GM19240 (cell line): ENCODE results near the gene FHAD1.

Experiments used
- DNase-seq: peaks from one replicate; pipeline ENCODE4 v3.0.0; 2011; ENCODE audit warnings: low spot score; ENCODE audit not compliant: insufficient read length

The FHAD1 gene

DNA sequence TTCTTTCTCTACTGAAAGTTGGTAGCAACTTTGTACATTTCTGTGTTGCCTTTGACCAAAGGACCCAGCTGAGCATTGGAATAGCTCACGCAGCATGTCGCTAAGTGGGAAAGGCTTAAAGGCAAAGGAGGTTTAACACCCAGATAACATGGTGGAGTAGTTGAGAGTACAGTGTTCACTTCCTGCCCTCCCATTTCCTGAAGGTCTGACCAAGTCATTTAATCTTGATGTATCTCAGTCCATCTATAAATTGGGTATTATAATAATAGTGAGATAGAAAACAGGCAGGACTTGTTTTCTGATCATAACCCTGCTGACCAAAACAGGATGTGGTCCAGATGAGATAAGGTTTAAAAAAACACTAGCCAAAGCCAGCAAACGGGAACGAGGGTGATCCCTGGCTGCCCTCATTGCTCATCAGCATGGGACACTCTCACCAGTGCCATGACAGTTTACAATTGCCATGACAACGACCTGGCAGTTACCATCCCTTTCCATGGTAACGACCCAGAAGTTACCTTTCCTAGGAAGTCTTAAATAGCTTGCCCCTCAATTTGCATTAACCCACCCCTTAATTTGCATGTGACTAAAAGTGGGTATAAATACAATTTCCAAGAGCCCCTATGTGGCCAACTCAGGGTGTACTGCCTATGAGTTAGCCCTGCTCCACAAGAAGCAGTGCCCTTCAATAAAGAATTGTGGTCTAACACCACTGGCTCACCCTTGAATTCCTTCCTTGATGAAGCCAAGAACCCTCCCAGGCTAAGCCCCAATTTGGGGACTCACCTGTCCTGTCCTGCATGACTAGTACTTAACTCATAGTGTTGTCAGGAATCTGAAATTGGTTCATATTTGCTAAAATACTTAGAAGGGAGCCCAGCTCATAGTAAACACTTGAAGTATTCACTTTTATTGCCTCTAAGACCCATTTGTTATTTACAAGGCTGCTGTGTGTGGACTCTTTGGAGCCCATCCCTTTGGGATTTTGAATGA lies 28.4 kb upstream of the FHAD1 start:
- DNase-seq: no peak

DNA sequence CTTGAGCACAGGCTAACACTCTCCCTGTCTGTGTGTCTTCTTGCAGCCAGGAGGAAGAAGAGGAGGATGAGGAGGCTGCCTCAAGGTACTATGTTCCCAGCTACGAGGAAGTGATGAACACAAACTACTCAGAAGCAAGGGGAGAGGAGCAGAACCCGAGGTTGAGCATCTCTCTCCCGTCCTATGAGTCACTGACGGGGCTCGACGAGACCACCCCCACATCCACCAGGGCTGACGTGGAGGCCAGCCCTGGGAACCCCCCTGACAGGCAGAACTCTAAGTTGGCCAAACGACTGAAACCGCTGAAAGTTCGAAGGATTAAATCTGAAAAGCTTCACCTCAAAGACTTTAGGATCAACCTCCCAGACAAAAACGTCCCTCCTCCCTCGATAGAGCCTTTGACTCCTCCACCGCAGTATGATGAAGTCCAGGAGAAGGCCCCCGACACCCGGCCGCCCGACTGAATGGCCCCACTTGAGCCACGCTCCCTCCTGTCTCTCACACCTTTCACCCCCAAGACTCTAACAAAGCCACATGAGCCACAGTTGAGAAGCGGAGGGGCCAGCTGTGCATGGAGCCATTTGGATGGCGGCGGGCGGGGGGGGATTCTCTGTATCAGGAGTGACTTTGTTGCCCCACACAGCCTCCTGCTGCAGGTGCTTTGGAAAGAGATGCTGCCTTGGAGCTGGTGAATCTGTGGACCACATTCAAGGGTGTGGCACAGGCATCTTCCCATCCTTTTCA lies 27.6 kb upstream of the FHAD1 start:
- no peak for DNase-seq

DNA sequence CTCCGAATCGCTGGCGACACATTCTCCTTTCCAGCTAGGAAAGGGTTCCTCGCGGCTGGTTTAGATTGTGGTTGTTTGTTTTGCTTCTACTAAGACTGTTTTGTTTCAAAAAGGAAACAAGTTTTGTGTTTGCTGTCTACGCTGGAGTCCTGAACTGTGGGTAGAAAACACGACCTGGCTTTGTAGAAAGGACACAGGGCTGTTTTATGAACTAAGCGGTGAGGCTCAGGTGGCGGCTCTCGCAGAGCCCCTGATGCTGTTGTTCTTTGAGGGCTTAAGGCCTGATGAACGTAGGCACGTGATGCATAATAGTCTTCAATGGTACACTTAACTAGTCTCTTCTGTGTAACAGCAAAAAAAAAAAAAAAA lies 27.0 kb upstream of the FHAD1 start:
- DNase-seq: no peak

GRCh38 chr1:15220825-15221431 lies 26.1 kb upstream of the FHAD1 start:
- DNase-seq: no peak

- DNase-seq: no peak
Observed at GRCh38 chr1:15222653-15223303, 24.2 kb upstream of the FHAD1 start.

- DNase-seq: no peak
Observed at GRCh38 chr1:15224259-15224869, 22.7 kb upstream of the FHAD1 start.

DNA sequence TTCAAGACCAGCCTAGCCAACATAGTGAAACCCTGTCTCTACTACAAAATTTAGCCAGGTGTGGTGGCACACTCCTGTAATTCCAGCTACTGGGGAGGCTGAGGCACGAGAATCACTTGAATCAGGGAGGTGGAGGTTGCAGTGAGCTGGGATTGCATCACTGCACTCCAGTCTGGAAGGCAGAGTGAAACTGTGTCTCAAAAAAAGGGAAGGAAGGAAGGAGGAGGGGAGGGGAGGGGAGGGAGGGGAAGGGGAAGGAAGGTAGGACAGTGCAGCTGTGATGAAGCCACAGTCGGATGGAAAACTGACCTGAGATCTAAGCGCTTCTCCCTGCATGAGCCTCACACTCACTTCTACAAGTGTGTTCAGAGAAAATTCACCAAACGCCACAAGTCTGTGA lies 22.0 kb upstream of the FHAD1 start:
- no peak for DNase-seq

DNA sequence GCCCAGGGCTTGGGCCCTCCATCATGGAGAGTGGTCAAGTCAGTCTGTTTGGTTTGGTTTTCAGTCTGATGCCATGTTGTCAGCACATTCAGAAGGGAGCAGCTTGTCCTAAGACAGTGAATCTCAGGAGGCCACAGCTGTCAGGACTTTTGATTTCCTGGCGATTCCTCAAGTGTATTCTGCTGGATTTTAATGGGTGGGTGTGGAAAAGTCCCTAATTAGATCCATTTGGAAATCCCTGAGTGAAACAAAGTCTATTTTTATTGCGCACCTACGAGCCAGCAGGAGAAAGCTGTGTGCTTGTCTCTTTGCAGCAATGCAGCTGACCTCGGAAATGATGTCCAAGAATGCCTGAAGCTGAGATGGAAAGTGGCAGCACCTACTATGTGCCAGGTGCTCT lies 21.6 kb upstream of the FHAD1 start:
- no peak for DNase-seq

DNA sequence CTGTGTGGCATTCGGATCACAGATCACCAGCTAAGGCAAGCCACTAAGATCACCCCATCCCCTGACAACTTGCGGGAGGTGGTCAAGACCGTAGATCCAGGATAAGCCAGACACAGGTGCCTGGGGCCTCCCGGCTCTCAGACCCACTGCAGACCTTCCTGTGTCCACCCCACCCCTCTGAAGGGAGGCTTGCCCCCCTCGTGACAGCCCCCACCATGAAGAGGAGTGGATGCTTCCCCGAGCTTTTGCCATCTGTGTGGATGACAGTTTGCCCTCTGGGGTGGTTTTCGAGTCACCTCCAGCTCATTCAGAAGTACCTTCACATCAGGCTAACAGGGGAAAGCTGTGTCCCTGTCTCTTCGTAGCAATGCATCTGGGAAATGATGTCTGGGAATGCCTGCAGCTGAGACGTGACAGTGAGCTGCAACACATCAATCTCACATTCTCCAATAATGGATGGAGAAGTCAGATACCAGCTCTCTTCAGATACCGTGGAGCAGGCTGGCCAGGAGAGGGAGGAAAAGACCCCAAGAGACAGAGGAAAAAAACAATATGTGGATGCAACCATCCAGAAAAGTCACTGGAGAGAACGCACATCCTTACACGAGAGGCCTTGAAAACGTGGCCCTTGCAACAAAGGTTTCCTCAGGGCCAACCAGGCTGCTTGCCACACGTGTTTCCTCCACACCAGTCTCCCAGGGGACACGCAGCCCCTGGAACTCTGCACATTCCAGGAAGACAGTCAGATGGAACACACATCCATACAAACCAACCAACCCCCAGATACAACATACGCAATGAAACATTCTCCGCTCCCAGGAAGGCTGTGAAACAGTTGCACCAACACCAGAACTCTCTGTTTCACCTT lies 20.4 kb upstream of the FHAD1 start:
- DNase-seq: no peak

- DNase-seq: no peak
Observed at GRCh38 chr1:15229707-15230131, 17.3 kb upstream of the FHAD1 start.

DNA sequence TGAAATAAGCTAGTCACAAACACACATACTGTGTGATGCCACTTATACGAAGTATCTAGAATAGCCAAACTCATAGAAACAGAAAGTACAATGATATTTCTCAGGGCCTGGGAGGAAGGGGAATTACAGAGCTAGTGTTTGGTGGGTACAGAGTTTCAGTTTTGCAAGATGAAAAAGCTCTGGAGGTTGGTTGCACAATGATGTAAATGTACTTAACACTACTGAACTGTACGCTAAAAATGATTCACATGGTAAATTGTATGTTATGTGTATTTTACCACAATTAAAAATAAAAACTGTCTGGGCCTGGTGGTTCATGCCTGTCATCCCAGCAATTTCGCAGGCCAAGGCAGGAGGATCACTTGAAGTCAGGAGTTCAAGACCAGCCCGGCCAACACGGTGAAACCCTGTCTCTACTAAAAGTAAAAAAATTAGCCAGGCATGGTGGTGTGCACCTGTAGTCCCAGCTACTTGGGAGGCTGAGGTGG lies 15.3 kb upstream of the FHAD1 start:
- DNase-seq: no peak

DNA sequence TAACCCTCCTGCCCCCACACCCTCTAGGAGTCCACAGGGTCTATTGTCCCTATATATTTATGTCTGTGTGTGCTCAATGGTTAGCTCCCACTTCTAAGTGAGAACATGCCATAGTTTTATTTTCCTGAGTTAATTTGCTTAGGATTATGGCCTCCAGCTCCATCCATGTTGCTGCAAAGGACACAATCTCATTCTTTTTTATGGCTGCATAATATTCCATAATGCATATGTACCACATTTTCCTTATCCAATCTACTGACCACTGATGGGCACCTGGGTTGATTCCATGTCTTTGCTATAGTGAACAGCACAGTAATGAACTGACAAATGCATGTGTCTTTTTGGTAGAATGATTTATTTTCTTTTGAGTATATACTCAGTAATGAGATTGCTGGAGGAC lies 13.3 kb upstream of the FHAD1 start:
- no peak for DNase-seq

- no peak for DNase-seq
Observed at GRCh38 chr1:15236321-15236721, 10.7 kb upstream of the FHAD1 start.

- no peak for DNase-seq
Observed at GRCh38 chr1:15236746-15237145, 10.3 kb upstream of the FHAD1 start.

- DNase-seq: no peak
Observed at GRCh38 chr1:15238789-15239188, 8.2 kb upstream of the FHAD1 start.

DNA sequence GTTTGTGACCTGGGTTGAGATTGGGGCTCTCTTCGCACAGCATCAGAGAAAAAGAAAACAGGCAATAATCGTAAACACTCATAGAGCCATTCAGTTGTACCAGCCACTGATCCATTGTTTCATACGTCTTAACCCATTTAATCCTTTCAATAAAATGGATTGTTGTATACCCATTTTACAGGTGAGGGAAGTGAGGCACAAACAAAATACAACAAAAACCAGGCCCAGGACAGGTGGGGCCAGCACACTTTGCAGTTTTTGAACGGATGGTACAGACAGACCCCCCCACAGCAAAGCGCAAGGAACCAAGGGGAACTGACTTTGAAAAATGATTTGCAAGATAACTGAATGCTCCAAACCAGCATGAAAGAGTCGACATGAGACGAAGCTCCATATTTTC lies 4.3 kb upstream of the FHAD1 start:
- no peak for DNase-seq

DNA sequence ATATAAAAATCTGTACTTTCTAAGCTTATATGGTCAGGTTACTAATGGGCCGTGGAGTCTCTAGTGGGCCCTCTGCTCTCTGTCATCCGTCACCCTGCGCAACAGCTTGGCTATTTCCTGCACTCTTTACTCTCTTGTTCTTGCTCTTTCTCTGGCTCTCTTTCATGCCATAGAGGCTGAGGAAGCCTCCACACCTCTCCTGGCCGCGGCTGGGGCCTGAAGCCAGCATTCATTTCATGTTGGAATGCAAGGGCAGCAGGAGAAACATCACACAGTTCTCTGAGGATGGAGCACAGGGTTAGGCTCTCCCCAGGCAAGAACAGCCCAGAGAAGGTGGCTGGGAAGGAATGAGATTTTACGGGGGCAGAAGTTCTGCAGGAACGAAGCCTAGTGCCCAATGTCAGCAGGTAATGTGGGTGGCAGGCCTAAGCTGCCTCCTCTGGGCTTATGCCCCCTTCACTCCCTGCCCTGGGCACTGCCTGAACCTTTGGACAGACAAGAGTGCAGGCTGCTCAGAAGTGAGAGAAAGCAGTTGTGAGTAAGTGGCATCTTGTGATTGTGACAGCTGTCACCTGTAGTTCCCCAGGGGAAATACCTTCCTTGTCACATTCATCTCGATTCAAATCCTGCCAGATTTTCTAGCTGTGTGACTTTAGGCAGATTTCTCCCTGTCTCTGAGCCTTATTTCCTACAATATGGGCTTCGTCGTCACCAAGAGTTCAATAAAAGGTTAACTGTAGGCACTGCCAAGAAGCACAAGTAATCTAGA lies 3.6 kb upstream of the FHAD1 start:
- no peak for DNase-seq

- no peak for DNase-seq
Observed at GRCh38 chr1:15244813-15245212, 2.2 kb upstream of the FHAD1 start.

DNA sequence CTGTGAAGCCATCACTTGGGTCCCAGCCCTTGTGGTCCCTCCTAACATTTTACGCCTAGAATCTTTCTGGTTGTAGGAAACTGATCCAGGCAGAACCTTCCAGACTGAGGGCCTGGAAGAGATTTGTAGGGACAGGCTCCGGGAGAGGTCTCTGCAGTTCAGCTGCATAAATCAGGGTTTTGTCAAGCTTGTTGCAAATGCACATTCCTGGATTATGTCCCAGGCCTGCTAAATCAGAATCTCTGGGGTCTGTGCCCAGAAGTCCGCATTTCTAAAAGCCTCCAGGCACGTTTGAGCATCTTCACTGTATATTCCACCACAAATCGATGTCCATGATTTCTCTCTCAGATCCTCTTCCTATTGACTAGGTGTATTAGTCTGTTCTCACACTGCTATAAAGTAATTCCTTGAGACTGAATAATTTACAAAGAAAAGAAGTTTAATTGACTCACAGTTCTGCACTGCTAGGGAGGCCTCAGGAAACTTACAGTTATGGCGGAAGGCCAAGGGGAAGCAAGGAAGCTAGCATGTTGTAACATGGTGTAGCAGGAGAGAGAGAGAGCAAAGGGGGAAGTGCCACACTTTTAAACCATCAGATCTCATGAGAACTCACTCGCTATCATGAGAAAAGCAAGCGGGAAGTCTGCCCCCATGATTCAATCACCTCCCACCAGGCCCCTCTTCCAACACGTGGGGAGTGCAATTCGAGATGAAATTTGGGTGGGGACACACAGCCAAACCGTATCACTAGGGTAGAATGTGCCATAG lies 1.2 kb upstream of the FHAD1 start:
- no peak for DNase-seq
